Esophagus muscularis mucosa (tissue), 4 donors: ENCODE data around the gene METRNL. TPM values are rescaled to one million over a fixed set of nuclear protein-coding genes. Genes with fewer than 3 reads are reported as not detected.

Experiments used
- DNase-seq: peaks from one replicate; pipeline ENCODE4 v3.0.0-alpha.2; 2017; ENCODE audit errors: extremely low spot score
- H3K27ac ChIP-seq, 4 donors: fragments of 200-600 bp; sonication (generic); replicated peaks in 1 of 4; 1 replicate in 3 of 4; 2 replicates in 1 of 4; pipeline ENCODE4 v1.5.1; 2016 to 2019; ENCODE audit warnings: mild to moderate bottlenecking in 1 of 4
- H3K27me3 ChIP-seq, 4 donors: fragments of 200-600 bp; sonication (generic); one replicate each; pipeline versions ENCODE4 v1.5.1 to v1.6.0; 2016 to 2019
- H3K36me3 ChIP-seq, 4 donors: fragments of 200-600 bp; sonication (generic); one replicate each; pipeline ENCODE4 v1.5.1; 2016 to 2019
- H3K4me1 ChIP-seq, 4 donors: fragments of 200-600 bp; sonication (generic); one replicate each; pipeline ENCODE4 v1.5.1; 2016 to 2019
- H3K4me3 ChIP-seq, 4 donors: fragments of 200-600 bp; sonication (generic); 1 replicate in 2 of 4; 2 replicates in 2 of 4; pipeline ENCODE4 v1.5.1; 2016 to 2019; ENCODE audit warnings: mild to moderate bottlenecking in 4 of 4, moderate library complexity in 1 of 4
- H3K9me3 ChIP-seq, 4 donors: fragments of 200-600 bp; sonication (generic); 1 replicate in 3 of 4; 2 replicates in 1 of 4; pipeline ENCODE4 v1.5.1; 2016 to 2019
- EP300 ChIP-seq: sonication (generic); formaldehyde crosslinking; IDR thresholded peaks from one replicate; pipeline ENCODE4 v1.6.1; 2017; ENCODE audit warnings: antibody characterized with exemption
- POLR2A ChIP-seq: fragments of 450-650 bp; IDR thresholded peaks from one replicate; pipeline ENCODE4 v1.6.1; 2017; ENCODE audit warnings: antibody characterized with exemption, moderate library complexity, mild to moderate bottlenecking, low read depth
- POLR2AphosphoS5 ChIP-seq, 2 donors: sonication (generic); formaldehyde crosslinking; IDR thresholded peaks; one replicate each; pipeline ENCODE4 v1.6.1; 2017; ENCODE audit warnings: antibody characterized with exemption in 2 of 2
- WGBS: methylation state at CpG from one replicate; pipeline ENCODE4 v1.1.5; 2018; 5-methylcytosine and 5-hydroxymethylcytosine counted together
- intact Hi-C: fragments of 100-400 bp; cut with DNase I; formaldehyde crosslinking; loops from one replicate; pipeline ENCODE4 v1.15.1; 2023
- total RNA-seq, 4 donors: library from RNA; depleted of rRNA; stranded (reverse); fragments of >200 nt; gene quantifications; one replicate each; pipeline versions ENCODE4 v1.1.0 to v1.2.1, GENCODE V29; 2016
- TF ChIP-seq, protein P1 (sequence below), 3 experiments: fragments of 200-600 bp in 2 of 3; fragments of 450-650 bp in 1 of 3; sonication (generic) in 2 of 3; IDR thresholded peaks; one replicate each; pipeline ENCODE4 v1.5.1; 2017 to 2019; ENCODE audit warnings: antibody characterized with exemption in 3 of 3, mild to moderate bottlenecking in 2 of 3, moderate library complexity in 1 of 3

METRNL gene
- total RNA-seq, 4 donors from 2014 or later, result 36.5 to 124 (median 61.5) TPM

- Histone ChIP-seq H3K27ac (no peak overlapping the region), H3K9me3 (no peaks in the 10 kb centered on the region), H3K36me3 (no peaks in the 10 kb centered on the region), H3K4me1 (peaks cover 0 to 3% (median 0%) of the 10 kb centered on the region in 4 donors), H3K27me3 (peaks cover 0 to 20% (median 0%) of the 10 kb centered on the region in 4 donors), H3K4me3 (no peak overlapping the region)
- TF ChIP-seq POLR2AphosphoS5 (IDR thresholded peaks at IDR 0.05), result no peak
- TF ChIP-seq, protein P1, sequence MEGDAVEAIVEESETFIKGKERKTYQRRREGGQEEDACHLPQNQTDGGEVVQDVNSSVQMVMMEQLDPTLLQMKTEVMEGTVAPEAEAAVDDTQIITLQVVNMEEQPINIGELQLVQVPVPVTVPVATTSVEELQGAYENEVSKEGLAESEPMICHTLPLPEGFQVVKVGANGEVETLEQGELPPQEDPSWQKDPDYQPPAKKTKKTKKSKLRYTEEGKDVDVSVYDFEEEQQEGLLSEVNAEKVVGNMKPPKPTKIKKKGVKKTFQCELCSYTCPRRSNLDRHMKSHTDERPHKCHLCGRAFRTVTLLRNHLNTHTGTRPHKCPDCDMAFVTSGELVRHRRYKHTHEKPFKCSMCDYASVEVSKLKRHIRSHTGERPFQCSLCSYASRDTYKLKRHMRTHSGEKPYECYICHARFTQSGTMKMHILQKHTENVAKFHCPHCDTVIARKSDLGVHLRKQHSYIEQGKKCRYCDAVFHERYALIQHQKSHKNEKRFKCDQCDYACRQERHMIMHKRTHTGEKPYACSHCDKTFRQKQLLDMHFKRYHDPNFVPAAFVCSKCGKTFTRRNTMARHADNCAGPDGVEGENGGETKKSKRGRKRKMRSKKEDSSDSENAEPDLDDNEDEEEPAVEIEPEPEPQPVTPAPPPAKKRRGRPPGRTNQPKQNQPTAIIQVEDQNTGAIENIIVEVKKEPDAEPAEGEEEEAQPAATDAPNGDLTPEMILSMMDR (IDR thresholded peaks at IDR 0.05), result no peak
- TF ChIP-seq EP300, result no peak
- TF ChIP-seq POLR2A, result no peak
- 84% methylated on average over 10 of the region's 14 CpGs for WGBS
- DNase-seq, result no peak
- intact Hi-C loops, result no loop called here
These were observed 56.3 kb downstream of the METRNL start for GRCh38 chr17:83135692-83136091.

- intact Hi-C loops, result no loop called here
- Histone ChIP-seq H3K27ac (no peak overlapping the region), H3K4me1 (peaks cover 0 to 3% (median 0%) of the 10 kb centered on the region in 4 donors), H3K9me3 (no peaks in the 10 kb centered on the region), H3K27me3 (peaks cover 0 to 20% (median 0%) of the 10 kb centered on the region in 4 donors), H3K4me3 (no peak overlapping the region), H3K36me3 (no peaks in the 10 kb centered on the region)
- WGBS, result 88% methylated on average over 12 of the region's 13 CpGs
- no peak for TF ChIP-seq POLR2AphosphoS5 (IDR thresholded peaks at IDR 0.05)
- TF ChIP-seq, protein P1 (IDR thresholded peaks at IDR 0.05), result no peak
- no peak for TF ChIP-seq EP300
- no peak for TF ChIP-seq POLR2A
- DNase-seq, result no peak
These were observed 56.7 kb downstream of the METRNL start for GRCh38 chr17:83136156-83136555.

DNA sequence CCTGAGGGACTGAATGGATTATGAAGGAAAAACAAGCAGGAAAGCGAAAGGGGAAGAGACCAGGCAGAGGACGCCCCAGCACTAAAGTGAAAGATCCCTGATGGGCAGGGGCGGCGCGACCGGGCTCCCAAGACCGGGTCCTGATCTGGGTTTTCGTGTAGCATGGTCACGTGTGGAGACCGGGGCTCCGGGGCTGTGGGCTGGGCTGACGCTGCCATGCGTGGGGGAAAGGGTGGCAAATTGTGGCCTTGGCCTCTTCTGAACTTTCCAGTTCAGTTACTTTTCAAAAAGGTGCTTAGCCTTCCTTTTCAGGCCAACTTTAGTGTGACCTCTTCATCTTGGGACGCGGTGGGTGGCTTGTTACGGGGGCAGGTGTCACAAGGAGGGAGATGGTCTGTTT lies 57.5 kb downstream of the METRNL start:
- WGBS, result 92% methylated on average over 16 of the region's 16 CpGs
- Histone ChIP-seq H3K27me3 (peaks cover 0 to 20% (median 0%) of the 10 kb centered on the region in 4 donors), H3K4me1 (peaks cover 0 to 3% (median 0%) of the 10 kb centered on the region in 4 donors), H3K4me3 (no peak overlapping the region), H3K27ac (no peak overlapping the region), H3K36me3 (no peaks in the 10 kb centered on the region), H3K9me3 (no peaks in the 10 kb centered on the region)
- intact Hi-C loops, result no loop called here
- no peak for DNase-seq
- TF ChIP-seq POLR2AphosphoS5 (IDR thresholded peaks at IDR 0.05) (no peak), EP300 (no peak), POLR2A (no peak)
- TF ChIP-seq, protein P1 (IDR thresholded peaks at IDR 0.05), result no peak

DNA sequence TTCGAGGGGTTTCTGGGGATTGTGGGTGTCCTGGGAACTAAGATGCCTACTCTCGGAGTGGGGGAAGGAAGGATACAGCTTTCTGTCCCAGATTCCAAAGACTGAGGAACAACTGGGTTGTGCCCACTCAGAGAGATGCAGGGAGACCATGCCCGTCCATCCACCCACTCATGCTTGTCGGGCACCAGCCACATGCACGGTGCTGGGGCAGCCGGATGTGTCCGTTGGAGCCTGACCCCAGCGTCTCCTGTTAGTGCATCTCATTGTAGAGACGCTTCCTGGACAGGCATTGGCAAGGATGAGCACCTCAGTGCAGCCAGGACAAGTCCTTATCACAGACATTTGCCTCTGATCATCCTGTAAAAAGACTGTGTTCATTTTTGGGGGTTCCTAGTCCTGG lies 58.1 kb downstream of the METRNL start:
- intact Hi-C loops, result no loop called here

More for the DNA sequence above, 58.1 kb downstream of the METRNL start:
- Histone ChIP-seq H3K36me3 (no peaks in the 10 kb centered on the region), H3K27me3 (peaks cover 0 to 20% (median 0%) of the 10 kb centered on the region in 4 donors), H3K4me3 (no peak overlapping the region), H3K27ac (no peak overlapping the region), H3K4me1 (peaks cover 0 to 3% (median 0%) of the 10 kb centered on the region in 4 donors), H3K9me3 (peaks cover 0 to under 1% (median 0%) of the 10 kb centered on the region in 4 donors)
- WGBS, result 83% methylated on average over 6 of the region's 9 CpGs
- DNase-seq, result no peak
- TF ChIP-seq POLR2AphosphoS5 (IDR thresholded peaks at IDR 0.05) (no peak), EP300 (no peak), POLR2A (no peak)
- TF ChIP-seq, protein P1 (IDR thresholded peaks at IDR 0.05), result no peak
